HepG2 (cell line): Measurements from ENCODE around the gene SIK2. TPM values are rescaled to one million over a fixed set of nuclear protein-coding genes. Genes with fewer than 3 reads are reported as not detected.

Experiments used
- ATAC-seq: fragments of 200-7000 bp; cut with Tn5 transposase; 3 replicates; pipeline ENCODE4 v1.9.1; 2020; ENCODE audit warnings: mild to moderate bottlenecking, moderate library complexity
- BruUV-seq: library from RNA; stranded (reverse); fragments of 400-500 nt; replicated peaks from 2 replicates; lab custom pipeline; 2021; lab: Mats Ljungman, UMichigan
- CTCF ChIA-PET: fragments of 300-600 bp; formaldehyde crosslinking; extraction: SDS; loops from one replicate; lab custom pipeline; 2021; ENCODE audit warnings: low total read pairs, inconsistent platforms, low intra/inter-chr PET ratio; lab: Yijun Ruan, JAX
- POLR2A ChIA-PET: fragments of 350-600 bp; sonication (Branson Sonifier 250); formaldehyde crosslinking; loops from one replicate; lab custom pipeline; 2020; ENCODE audit warnings: antibody characterized with exemption, inconsistent platforms; lab: Yijun Ruan, JAX
- DNase-seq: peaks from one replicate; pipeline ENCODE4 v3.0.0-alpha.2; 2015; ENCODE audit warnings: low spot score
- FAIRE-seq: peaks from 3 replicates; lab custom pipeline; 2011; peaks lifted over from hg19 to GRCh38; lab: Jason Lieb, UNC
- H2AFZ ChIP-seq: one replicate; pipeline ENCODE4 v1.6.1; 2011; ENCODE audit warnings: low read length, inconsistent platforms
- H3K27ac ChIP-seq: fragments of 300-600 bp; 3 replicates; pipeline ENCODE4 v1.8.0; 2011; ENCODE audit warnings: mixed run types, mild to moderate bottlenecking, mixed read lengths, low read length, inconsistent platforms; ENCODE audit not compliant: insufficient read depth; ENCODE audit errors: extremely low read length
- H3K27me3 ChIP-seq, 2 experiments: fragments of 200-600 bp in 1 of 2; 2 replicates in 1 of 2; 3 replicates in 1 of 2; pipeline versions ENCODE4 v1.6.0 to v1.8.0; 2011; ENCODE audit warnings: low read length in 2 of 2, mild to moderate bottlenecking in 2 of 2, moderate library complexity in 2 of 2, inconsistent platforms in 1 of 2; ENCODE audit not compliant: insufficient read depth in 2 of 2, control insufficient read depth in 1 of 2
- H3K36me3 ChIP-seq, 2 experiments: fragments of 200-600 bp in 1 of 2; replicated peaks in 1 of 2; 2 replicates in 1 of 2; 3 replicates in 1 of 2; pipeline versions ENCODE4 v1.5.1 to v1.8.0; 2011; ENCODE audit warnings: low read length in 2 of 2, inconsistent platforms in 1 of 2; ENCODE audit not compliant: insufficient read depth in 2 of 2, control insufficient read depth in 1 of 2
- H3K4me1 ChIP-seq: 2 replicates; pipeline ENCODE4 v1.5.1; 2012; ENCODE audit warnings: low read length, inconsistent platforms; ENCODE audit not compliant: insufficient read depth
- H3K4me2 ChIP-seq: 2 replicates; pipeline ENCODE4 v1.6.0; 2011; ENCODE audit warnings: low read depth, low read length, inconsistent platforms
- H3K4me3 ChIP-seq, 3 experiments: fragments of 200-600 bp in 1 of 3; sonication (generic), shearing (Covaris generic) in 1 of 3; replicated peaks in 1 of 3; 2 replicates each; pipeline ENCODE4 v1.5.1; 2011 to 2016; ENCODE audit warnings: low read length in 3 of 3, inconsistent platforms in 2 of 3, low read depth in 2 of 3, mild to moderate bottlenecking in 2 of 3, control low read depth in 1 of 3, mixed read lengths in 1 of 3; ENCODE audit not compliant: insufficient read depth in 1 of 3
- H3K79me2 ChIP-seq: one replicate; pipeline ENCODE4 v1.6.1; 2011; ENCODE audit warnings: low read length, inconsistent platforms; ENCODE audit not compliant: insufficient read depth
- H3K9ac ChIP-seq: 2 replicates; pipeline ENCODE4 v1.6.0; 2011; ENCODE audit warnings: mild to moderate bottlenecking, low read depth, low read length, inconsistent platforms; ENCODE audit not compliant: insufficient read depth
- H3K9me3 ChIP-seq: 2 replicates; pipeline ENCODE4 v1.5.1; 2012; ENCODE audit warnings: mild to moderate bottlenecking, low read length
- H4K20me1 ChIP-seq: 2 replicates; pipeline ENCODE4 v1.6.0; 2011; ENCODE audit warnings: inconsistent platforms, mild to moderate bottlenecking, low read length, moderate library complexity; ENCODE audit not compliant: insufficient read depth
- ARNT ChIP-seq: fragments of 450-650 bp; IDR thresholded peaks from 2 replicates; pipeline ENCODE4 v1.6.1; 2017
- GTF3A ChIP-seq: sonication (generic); formaldehyde crosslinking; conservative IDR thresholded peaks from 2 replicates; pipeline ENCODE4 v1.4.0; 2020; ENCODE audit warnings: mild to moderate bottlenecking, missing genetic modification reagents
- MEF2D ChIP-seq: sonication (generic); formaldehyde crosslinking; IDR thresholded peaks from 2 replicates; pipeline ENCODE4 v1.5.1; 2020; ENCODE audit warnings: mild to moderate bottlenecking, missing genetic modification reagents
- MYNN ChIP-seq: sonication (generic); formaldehyde crosslinking; IDR thresholded peaks from 2 replicates; pipeline ENCODE4 v1.4.0; 2020; ENCODE audit warnings: mild to moderate bottlenecking, low read depth, missing genetic modification reagents
- MZF1 ChIP-seq: sonication (generic); formaldehyde crosslinking; IDR thresholded peaks from 2 replicates; pipeline ENCODE4 v1.8.1; 2023; ENCODE audit warnings: mild to moderate bottlenecking, missing genetic modification reagents, borderline replicate concordance
- NFYB ChIP-seq: sonication (generic); formaldehyde crosslinking; IDR thresholded peaks from 2 replicates; pipeline ENCODE4 v1.4.0; 2020; ENCODE audit warnings: missing genetic modification reagents
- TP53 ChIP-seq: sonication (generic); formaldehyde crosslinking; conservative IDR thresholded peaks from 2 replicates; pipeline ENCODE4 v1.4.0; 2020; ENCODE audit warnings: missing genetic modification reagents
- U2AF2 ChIP-seq: fragments of 200-400 bp; formaldehyde crosslinking; IDR thresholded peaks from 2 replicates; pipeline ENCODE4 v1.6.1; 2017; ENCODE audit warnings: low read depth, mild to moderate bottlenecking, low read length
- ZNF234 ChIP-seq: sonication (generic); formaldehyde crosslinking; conservative IDR thresholded peaks from 2 replicates; pipeline ENCODE4 v1.5.1; 2020; ENCODE audit warnings: mild to moderate bottlenecking, missing genetic modification reagents
- ZNF446 ChIP-seq: sonication (generic); formaldehyde crosslinking; IDR thresholded peaks from 2 replicates; pipeline ENCODE4 v1.5.0; 2020; ENCODE audit warnings: mild to moderate bottlenecking, missing genetic modification reagents
- ZSCAN9 ChIP-seq: IDR thresholded peaks from 2 replicates; pipeline ENCODE4 v1.6.1; 2016; ENCODE audit warnings: borderline replicate concordance
- WGBS: methylation state at CpG from one replicate; pipeline ENCODE4 v1.1.6; 2017; ENCODE audit warnings: low lambda C conversion rate; 5-methylcytosine and 5-hydroxymethylcytosine counted together
- in situ Hi-C: cut with HindIII; loops from 2 replicates; pipeline ENCODE4 v1.10.0; 2017; ENCODE audit warnings: low pct_unique_long_range_greater_than_20kb; ENCODE audit not compliant: extremely low pct_ligation_motif_present
- intact Hi-C: fragments of 100-400 bp; cut with micrococcal nuclease; formaldehyde crosslinking; loops from one replicate; pipeline ENCODE4 v1.10.0; 2022; ENCODE audit not compliant: unreplicated experiment
- polyA plus RNA-seq, 8 experiments: library from polyadenylated mRNA; depleted of rRNA in 3 of 8; stranded (reverse) in 7 of 8; unstranded in 1 of 8; fragments of >200 nt; fragmentation: Illumina TruSeq in 4 of 8; extraction: Trizol in 4 of 8; gene quantifications; 2 replicates each; pipeline versions ENCODE4 v1.2.1 to v1.2.3, GENCODE V29; 2011 to 2016; ENCODE audit warnings: low read depth in 4 of 8, missing spikeins in 1 of 8, mixed read lengths in 1 of 8; ENCODE audit not compliant: insufficient read depth in 1 of 8
- total RNA-seq, 5 experiments: library from RNA; depleted of rRNA; stranded (reverse); fragments of >200 nt; fragmentation: Illumina TruSeq; extraction: Trizol; gene quantifications; 2 replicates each; pipeline ENCODE4 v1.2.3, GENCODE V29; 2016; ENCODE audit warnings: low read depth in 1 of 5
- TF ChIP-seq, protein P1 (sequence below): sonication (generic); formaldehyde crosslinking; IDR thresholded peaks from 2 replicates; pipeline ENCODE4 v1.8.1; 2023; ENCODE audit warnings: mild to moderate bottlenecking, moderate library complexity, missing genetic modification reagents
- TF ChIP-seq, protein P2 (sequence below): sonication (generic); formaldehyde crosslinking; IDR thresholded peaks from 2 replicates; pipeline ENCODE4 v1.5.1; 2020; ENCODE audit warnings: mild to moderate bottlenecking, missing genetic modification reagents, borderline replicate concordance
- TF ChIP-seq, protein P3 (sequence below): sonication (generic); formaldehyde crosslinking; IDR thresholded peaks from 2 replicates; pipeline ENCODE4 v1.4.0; 2020; ENCODE audit warnings: mild to moderate bottlenecking, low read depth, missing genetic modification reagents
- TF ChIP-seq, protein P4 (sequence below): sonication (generic); formaldehyde crosslinking; IDR thresholded peaks from 2 replicates; pipeline ENCODE4 v1.4.0; 2020; ENCODE audit warnings: missing genetic modification reagents

Gene SIK2
- total and polyA plus RNA-seq, 2 of the 13 experiments (the other 11 are each of a cell fraction or from before 2014, with no cell fraction given), result 8.1 to 15.4 TPM

DNA sequence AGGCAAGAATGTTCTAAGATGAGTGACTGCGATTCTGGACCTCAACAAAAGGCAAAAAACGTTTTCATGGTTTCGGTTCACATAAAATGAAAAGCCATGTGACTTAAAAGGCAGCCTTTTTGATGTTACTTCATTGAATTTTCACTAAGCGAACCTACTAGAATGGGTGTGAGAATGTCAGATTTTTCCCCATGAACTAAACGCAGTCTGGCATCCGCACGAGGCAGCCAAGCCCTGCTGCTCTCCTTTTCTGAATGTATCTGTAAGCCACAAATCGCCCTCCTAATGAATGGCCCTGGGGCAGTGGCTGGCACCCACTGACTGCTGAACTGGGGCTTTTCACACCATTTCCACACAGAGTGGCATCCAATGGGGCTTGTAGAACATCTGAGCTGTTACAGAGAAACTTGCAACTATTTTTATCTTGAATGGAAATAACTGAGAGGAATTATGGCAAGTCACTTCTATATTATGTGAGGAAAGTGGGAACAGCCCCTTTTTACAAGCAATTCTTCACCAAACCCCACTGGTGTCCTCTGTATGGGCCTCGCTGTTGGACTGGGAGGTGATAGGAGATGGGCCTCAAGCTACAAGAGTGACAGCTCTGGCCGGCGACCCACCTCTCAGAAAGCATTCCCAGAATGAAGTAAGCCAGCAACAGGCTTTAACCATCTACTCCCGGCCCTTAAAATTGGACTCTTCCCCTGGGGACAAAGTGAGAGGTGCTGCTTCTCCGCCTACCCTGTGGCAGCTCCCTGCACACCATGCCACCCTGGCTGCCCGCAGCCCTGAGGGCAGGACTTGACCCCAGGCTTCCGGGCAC, 134.6 kb downstream of the SIK2 start:
- no peak for DNase-seq
- H3K79me2 ChIP-seq, result no peaks in the 10 kb centered on the region
- BruUV-seq, result no TSS peak
- in situ Hi-C loops (no loop called here), intact Hi-C loops (no loop called here)
- no peaks in the 10 kb centered on the region for H3K27me3 ChIP-seq
- no peak for FAIRE-seq
- H3K4me2 ChIP-seq, result no peak overlapping the region
- no peak overlapping the region for H3K27ac ChIP-seq
- H3K36me3 ChIP-seq, result peaks cover 1 to 23% of the 10 kb centered on the region in 2 experiments; a peak in 3 of 5 replicates
- CTCF ChIA-PET, result no interaction called here
- WGBS, result 93% methylated on average over 15 of the region's 15 CpGs
- peaks cover 21% of the 10 kb centered on the region for H3K4me1 ChIP-seq
- no peak for ATAC-seq
- H3K9ac ChIP-seq, result no peak overlapping the region
- POLR2A ChIA-PET, result no interaction called here
- no peaks in the 10 kb centered on the region for H4K20me1 ChIP-seq
- TF ChIP-seq MEF2D (CRISPR knock-in tag), result no peak
- no peak for TF ChIP-seq TP53 (CRISPR knock-in tag)
- no peak for TF ChIP-seq ZNF446 (CRISPR knock-in tag)
- TF ChIP-seq GTF3A (CRISPR knock-in tag), result no peak
- TF ChIP-seq U2AF2, result no peak
- TF ChIP-seq MYNN (CRISPR knock-in tag), result no peak
- no peak for TF ChIP-seq ZSCAN9 (CRISPR knock-in tag)
- no peak for TF ChIP-seq NFYB
- TF ChIP-seq ARNT, result no peak
- TF ChIP-seq, protein P1, sequence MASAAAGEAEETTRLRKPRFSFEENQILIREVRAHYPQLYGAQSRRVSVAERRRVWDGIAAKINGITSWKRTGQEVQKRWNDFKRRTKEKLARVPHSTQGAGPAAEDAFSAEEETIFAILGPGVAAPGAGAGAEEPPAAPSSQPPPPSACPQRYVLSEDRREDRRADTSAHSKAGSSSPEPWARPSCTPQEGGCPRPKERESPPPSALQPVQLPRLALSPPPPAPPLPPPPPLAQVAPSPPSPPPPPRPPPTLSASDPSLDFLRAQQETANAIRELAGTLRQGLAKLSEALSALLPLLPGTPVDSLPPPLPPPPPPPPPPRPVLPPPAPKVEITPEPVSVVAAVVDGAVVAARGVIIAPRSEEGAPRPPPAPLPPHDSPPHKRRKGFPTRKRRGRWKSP (CRISPR knock-in tag), result no peak
- TF ChIP-seq, protein P2, sequence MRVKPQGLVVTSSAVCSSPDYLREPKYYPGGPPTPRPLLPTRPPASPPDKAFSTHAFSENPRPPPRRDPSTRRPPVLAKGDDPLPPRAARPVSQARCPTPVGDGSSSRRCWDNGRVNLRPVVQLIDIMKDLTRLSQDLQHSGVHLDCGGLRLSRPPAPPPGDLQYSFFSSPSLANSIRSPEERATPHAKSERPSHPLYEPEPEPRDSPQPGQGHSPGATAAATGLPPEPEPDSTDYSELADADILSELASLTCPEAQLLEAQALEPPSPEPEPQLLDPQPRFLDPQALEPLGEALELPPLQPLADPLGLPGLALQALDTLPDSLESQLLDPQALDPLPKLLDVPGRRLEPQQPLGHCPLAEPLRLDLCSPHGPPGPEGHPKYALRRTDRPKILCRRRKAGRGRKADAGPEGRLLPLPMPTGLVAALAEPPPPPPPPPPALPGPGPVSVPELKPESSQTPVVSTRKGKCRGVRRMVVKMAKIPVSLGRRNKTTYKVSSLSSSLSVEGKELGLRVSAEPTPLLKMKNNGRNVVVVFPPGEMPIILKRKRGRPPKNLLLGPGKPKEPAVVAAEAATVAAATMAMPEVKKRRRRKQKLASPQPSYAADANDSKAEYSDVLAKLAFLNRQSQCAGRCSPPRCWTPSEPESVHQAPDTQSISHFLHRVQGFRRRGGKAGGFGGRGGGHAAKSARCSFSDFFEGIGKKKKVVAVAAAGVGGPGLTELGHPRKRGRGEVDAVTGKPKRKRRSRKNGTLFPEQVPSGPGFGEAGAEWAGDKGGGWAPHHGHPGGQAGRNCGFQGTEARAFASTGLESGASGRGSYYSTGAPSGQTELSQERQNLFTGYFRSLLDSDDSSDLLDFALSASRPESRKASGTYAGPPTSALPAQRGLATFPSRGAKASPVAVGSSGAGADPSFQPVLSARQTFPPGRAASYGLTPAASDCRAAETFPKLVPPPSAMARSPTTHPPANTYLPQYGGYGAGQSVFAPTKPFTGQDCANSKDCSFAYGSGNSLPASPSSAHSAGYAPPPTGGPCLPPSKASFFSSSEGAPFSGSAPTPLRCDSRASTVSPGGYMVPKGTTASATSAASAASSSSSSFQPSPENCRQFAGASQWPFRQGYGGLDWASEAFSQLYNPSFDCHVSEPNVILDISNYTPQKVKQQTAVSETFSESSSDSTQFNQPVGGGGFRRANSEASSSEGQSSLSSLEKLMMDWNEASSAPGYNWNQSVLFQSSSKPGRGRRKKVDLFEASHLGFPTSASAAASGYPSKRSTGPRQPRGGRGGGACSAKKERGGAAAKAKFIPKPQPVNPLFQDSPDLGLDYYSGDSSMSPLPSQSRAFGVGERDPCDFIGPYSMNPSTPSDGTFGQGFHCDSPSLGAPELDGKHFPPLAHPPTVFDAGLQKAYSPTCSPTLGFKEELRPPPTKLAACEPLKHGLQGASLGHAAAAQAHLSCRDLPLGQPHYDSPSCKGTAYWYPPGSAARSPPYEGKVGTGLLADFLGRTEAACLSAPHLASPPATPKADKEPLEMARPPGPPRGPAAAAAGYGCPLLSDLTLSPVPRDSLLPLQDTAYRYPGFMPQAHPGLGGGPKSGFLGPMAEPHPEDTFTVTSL, result no peak
- no peak for TF ChIP-seq MZF1 (CRISPR knock-in tag)
- TF ChIP-seq, protein P3, sequence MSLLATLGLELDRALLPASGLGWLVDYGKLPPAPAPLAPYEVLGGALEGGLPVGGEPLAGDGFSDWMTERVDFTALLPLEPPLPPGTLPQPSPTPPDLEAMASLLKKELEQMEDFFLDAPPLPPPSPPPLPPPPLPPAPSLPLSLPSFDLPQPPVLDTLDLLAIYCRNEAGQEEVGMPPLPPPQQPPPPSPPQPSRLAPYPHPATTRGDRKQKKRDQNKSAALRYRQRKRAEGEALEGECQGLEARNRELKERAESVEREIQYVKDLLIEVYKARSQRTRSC (CRISPR knock-in tag), result no peak
- TF ChIP-seq, protein P4, sequence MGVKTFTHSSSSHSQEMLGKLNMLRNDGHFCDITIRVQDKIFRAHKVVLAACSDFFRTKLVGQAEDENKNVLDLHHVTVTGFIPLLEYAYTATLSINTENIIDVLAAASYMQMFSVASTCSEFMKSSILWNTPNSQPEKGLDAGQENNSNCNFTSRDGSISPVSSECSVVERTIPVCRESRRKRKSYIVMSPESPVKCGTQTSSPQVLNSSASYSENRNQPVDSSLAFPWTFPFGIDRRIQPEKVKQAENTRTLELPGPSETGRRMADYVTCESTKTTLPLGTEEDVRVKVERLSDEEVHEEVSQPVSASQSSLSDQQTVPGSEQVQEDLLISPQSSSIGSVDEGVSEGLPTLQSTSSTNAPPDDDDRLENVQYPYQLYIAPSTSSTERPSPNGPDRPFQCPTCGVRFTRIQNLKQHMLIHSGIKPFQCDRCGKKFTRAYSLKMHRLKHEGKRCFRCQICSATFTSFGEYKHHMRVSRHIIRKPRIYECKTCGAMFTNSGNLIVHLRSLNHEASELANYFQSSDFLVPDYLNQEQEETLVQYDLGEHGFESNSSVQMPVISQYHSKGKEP, result no peak
- no peak for TF ChIP-seq ZNF234 (CRISPR knock-in tag)
- H2AFZ ChIP-seq, result no peak overlapping the region
- H3K4me3 ChIP-seq, result no peak overlapping the region
- no peaks in the 10 kb centered on the region for H3K9me3 ChIP-seq
